ENCODE data around the gene CTU2.

DNA sequence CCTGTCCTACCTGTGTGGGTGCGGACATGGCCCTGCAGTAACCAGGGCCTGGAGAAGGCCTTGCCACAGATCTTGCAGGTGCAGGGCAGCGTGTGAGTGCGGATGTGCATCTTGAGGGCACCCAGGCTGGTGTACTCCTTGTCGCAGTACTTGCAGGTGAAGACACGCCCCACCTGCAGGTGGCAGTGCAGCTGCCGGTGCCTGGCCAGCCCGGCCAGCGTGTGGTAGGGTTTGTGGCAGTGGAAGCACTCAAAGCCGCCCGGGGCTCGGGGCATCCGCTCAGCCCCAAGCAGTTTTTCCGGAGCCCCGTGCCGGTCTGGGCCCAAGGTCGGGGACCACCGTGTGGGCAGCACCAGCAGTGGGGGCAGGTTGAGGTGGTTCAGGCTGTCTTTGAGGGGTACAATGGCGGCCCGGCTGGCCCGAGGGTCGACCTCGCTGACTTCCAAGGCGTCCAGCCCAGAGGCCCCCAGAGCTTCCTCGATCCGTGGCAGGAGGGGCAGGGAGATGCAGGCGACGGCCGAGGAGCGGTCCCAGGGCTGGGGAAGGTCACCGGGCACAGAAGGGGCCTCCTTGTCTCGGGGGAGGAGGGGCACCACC is 25.1 kb upstream of the CTU2 start:
- TF ChIP-seq, protein P1, sequence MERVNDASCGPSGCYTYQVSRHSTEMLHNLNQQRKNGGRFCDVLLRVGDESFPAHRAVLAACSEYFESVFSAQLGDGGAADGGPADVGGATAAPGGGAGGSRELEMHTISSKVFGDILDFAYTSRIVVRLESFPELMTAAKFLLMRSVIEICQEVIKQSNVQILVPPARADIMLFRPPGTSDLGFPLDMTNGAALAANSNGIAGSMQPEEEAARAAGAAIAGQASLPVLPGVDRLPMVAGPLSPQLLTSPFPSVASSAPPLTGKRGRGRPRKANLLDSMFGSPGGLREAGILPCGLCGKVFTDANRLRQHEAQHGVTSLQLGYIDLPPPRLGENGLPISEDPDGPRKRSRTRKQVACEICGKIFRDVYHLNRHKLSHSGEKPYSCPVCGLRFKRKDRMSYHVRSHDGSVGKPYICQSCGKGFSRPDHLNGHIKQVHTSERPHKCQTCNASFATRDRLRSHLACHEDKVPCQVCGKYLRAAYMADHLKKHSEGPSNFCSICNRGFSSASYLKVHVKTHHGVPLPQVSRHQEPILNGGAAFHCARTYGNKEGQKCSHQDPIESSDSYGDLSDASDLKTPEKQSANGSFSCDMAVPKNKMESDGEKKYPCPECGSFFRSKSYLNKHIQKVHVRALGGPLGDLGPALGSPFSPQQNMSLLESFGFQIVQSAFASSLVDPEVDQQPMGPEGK (CRISPR knock-in tag; IDR thresholded peaks at IDR 0.05; ENCODE audit: borderline replicate concordance) = no peak
- TF ChIP-seq CSDC2 (CRISPR knock-in tag; IDR thresholded peaks at IDR 0.05) = no peak
- no peak for TF ChIP-seq BACH2 (CRISPR knock-in tag; IDR thresholded peaks at IDR 0.05; ENCODE audit: borderline replicate concordance)
- TF ChIP-seq, protein P2, sequence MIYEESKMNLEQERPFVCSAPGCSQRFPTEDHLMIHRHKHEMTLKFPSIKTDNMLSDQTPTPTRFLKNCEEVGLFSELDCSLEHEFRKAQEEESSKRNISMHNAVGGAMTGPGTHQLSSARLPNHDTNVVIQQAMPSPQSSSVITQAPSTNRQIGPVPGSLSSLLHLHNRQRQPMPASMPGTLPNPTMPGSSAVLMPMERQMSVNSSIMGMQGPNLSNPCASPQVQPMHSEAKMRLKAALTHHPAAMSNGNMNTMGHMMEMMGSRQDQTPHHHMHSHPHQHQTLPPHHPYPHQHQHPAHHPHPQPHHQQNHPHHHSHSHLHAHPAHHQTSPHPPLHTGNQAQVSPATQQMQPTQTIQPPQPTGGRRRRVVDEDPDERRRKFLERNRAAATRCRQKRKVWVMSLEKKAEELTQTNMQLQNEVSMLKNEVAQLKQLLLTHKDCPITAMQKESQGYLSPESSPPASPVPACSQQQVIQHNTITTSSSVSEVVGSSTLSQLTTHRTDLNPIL (CRISPR knock-in tag; IDR thresholded peaks at IDR 0.05; ENCODE audit: low read depth) = no peak
- TF ChIP-seq ZFP3 (CRISPR knock-in tag; IDR thresholded peaks at IDR 0.05) = no peak
- TF ChIP-seq OSR1 (CRISPR knock-in tag; IDR thresholded peaks at IDR 0.05) = no peak
- TF ChIP-seq, protein P3, sequence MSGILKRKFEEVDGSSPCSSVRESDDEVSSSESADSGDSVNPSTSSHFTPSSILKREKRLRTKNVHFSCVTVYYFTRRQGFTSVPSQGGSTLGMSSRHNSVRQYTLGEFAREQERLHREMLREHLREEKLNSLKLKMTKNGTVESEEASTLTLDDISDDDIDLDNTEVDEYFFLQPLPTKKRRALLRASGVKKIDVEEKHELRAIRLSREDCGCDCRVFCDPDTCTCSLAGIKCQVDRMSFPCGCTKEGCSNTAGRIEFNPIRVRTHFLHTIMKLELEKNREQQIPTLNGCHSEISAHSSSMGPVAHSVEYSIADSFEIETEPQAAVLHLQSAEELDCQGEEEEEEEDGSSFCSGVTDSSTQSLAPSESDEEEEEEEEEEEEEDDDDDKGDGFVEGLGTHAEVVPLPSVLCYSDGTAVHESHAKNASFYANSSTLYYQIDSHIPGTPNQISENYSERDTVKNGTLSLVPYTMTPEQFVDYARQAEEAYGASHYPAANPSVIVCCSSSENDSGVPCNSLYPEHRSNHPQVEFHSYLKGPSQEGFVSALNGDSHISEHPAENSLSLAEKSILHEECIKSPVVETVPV (CRISPR knock-in tag; IDR thresholded peaks at IDR 0.05) = no peak
- TF ChIP-seq, protein P4, sequence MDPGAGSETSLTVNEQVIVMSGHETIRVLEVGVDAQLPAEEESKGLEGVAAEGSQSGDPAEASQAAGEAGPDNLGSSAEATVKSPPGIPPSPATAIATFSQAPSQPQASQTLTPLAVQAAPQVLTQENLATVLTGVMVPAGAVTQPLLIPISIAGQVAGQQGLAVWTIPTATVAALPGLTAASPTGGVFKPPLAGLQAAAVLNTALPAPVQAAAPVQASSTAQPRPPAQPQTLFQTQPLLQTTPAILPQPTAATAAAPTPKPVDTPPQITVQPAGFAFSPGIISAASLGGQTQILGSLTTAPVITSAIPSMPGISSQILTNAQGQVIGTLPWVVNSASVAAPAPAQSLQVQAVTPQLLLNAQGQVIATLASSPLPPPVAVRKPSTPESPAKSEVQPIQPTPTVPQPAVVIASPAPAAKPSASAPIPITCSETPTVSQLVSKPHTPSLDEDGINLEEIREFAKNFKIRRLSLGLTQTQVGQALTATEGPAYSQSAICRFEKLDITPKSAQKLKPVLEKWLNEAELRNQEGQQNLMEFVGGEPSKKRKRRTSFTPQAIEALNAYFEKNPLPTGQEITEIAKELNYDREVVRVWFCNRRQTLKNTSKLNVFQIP (CRISPR knock-in tag; IDR thresholded peaks at IDR 0.05; ENCODE audit: borderline replicate concordance, low read depth) = no peak
- no peak for TF ChIP-seq ZNF70 (CRISPR knock-in tag; IDR thresholded peaks at IDR 0.05)
- TF ChIP-seq ARNTL (CRISPR knock-in tag; IDR thresholded peaks at IDR 0.05; ENCODE audit: borderline replicate concordance, low read depth) = no peak
